WERI-Rb-1 (cell line): ENCODE measurements around the gene YAP1.
"Not testable (repeated sequence)": the region's sequence is repeated elsewhere in the genome, so short reads cannot be mapped to it uniquely, and the experiment has no call there.

ENCODE experiments used
- DNase-seq: peaks from one replicate; pipeline ENCODE4 v3.0.0-alpha.2; 2020
- H3K27ac ChIP-seq: fragments of 250-450 bp; sonication (Bioruptor Pico); 2 replicates; pipeline ENCODE4 v1.5.1; 2020; ENCODE audit warnings: mild to moderate bottlenecking, moderate library complexity
- H3K27me3 ChIP-seq: fragments of 250-450 bp; sonication (Bioruptor Pico); 2 replicates; pipeline ENCODE4 v1.5.1; 2021; ENCODE audit warnings: mild to moderate bottlenecking, low read depth, moderate library complexity; ENCODE audit not compliant: insufficient read depth, severe bottlenecking
- H3K36me3 ChIP-seq: fragments of 250-450 bp; sonication (Bioruptor Pico); 2 replicates; pipeline ENCODE4 v1.5.1; 2020; ENCODE audit warnings: mild to moderate bottlenecking, moderate library complexity
- H3K4me3 ChIP-seq: 2 replicates; pipeline ENCODE4 v1.5.1; 2011; ENCODE audit warnings: low read depth, mild to moderate bottlenecking, control low read depth, low read length
- H3K9me3 ChIP-seq: fragments of 250-450 bp; sonication (Bioruptor Pico); 2 replicates; pipeline ENCODE4 v1.5.1; 2021; ENCODE audit warnings: mild to moderate bottlenecking, moderate library complexity; ENCODE audit not compliant: severe bottlenecking
- CTCF ChIP-seq: IDR thresholded peaks from 2 replicates; pipeline ENCODE4 v1.5.1; 2011; ENCODE audit warnings: low read depth, mild to moderate bottlenecking, control low read depth, inconsistent platforms, low read length

YAP1 gene

GRCh38 chr11:102194990-102195389, 84.7 kb downstream of the YAP1 start:
- no peaks in the 10 kb centered on the region for H3K36me3 ChIP-seq
- H3K27me3 ChIP-seq: no peaks in the 10 kb centered on the region
- H3K9me3 ChIP-seq: no peaks in the 10 kb centered on the region
- no peak overlapping the region for H3K4me3 ChIP-seq
- no peak overlapping the region for H3K27ac ChIP-seq
- TF ChIP-seq CTCF: no peak
- no peak for DNase-seq

- no peak for TF ChIP-seq CTCF
- H3K9me3 ChIP-seq: no peaks in the 10 kb centered on the region
- no peak overlapping the region for H3K27ac ChIP-seq
- H3K4me3 ChIP-seq: no peak overlapping the region
- no peaks in the 10 kb centered on the region for H3K27me3 ChIP-seq
- no peak for DNase-seq
- H3K36me3 ChIP-seq: no peaks in the 10 kb centered on the region
Observed at GRCh38 chr11:102196351-102196750, 86.1 kb downstream of the YAP1 start.

GRCh38 chr11:102196816-102197215, 86.6 kb downstream of the YAP1 start:
- no peak for DNase-seq
- H3K9me3 ChIP-seq: no peaks in the 10 kb centered on the region
- no peaks in the 10 kb centered on the region for H3K36me3 ChIP-seq
- H3K27me3 ChIP-seq: no peaks in the 10 kb centered on the region
- H3K27ac ChIP-seq: no peak overlapping the region
- no peak overlapping the region for H3K4me3 ChIP-seq
- no peak for TF ChIP-seq CTCF

DNA sequence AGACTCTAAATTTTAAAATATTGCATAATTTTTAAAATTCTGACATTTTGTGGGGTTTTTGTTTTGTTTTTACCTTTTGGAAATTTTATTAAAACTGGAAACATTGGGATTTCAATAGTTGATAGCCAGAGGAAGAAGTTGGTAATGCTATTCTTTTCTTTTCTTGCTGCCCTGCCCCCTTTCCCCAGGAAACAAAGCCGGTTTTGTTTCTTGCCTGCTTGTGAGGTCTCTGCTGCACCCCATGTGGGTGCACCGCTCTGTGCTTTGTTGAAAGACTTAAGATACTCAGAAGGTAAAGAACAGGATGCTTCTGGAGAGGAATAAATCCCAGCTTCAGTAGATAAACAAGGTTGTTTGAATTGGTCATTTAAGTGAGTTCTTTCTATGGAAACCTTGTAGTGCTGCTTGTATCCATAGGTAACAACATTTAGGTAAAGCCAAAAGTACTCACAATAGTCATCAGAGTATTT, 87.5 kb downstream of the YAP1 start:
- DNase-seq: no peak
- H3K36me3 ChIP-seq: no peaks in the 10 kb centered on the region

DNA sequence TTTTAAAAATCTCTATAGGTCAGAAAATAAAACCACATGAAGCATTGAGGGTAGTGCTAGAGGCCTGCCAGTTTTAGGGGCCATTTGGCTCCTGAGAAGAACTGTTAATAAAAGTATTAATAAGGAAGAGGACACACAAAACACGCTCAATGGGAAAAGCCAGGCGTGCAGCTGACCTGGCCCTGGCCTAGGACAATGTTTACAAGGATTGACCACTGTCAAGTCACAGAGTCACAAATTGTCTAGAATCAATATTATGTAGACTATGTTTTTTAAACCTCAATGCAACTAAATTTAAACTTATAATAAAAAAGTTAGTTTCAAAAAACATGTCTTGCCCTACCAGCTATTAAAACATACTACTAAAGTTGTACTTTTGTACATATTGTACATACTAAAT, 89.4 kb downstream of the YAP1 start:
- no peak overlapping the region for H3K27ac ChIP-seq

More for the DNA sequence above, 87.5 kb downstream of the YAP1 start:
- no peak overlapping the region for H3K27ac ChIP-seq
- no peak for TF ChIP-seq CTCF
- H3K27me3 ChIP-seq: no peaks in the 10 kb centered on the region
- H3K4me3 ChIP-seq: no peak overlapping the region
- no peaks in the 10 kb centered on the region for H3K9me3 ChIP-seq

GRCh38 chr11:102200325-102200724, 90.1 kb downstream of the YAP1 start:
- not testable (repeated sequence) for H3K36me3 ChIP-seq, H3K4me3 ChIP-seq, H3K27ac ChIP-seq, H3K9me3 ChIP-seq, DNase-seq, H3K27me3 ChIP-seq

More for the DNA sequence above, 89.4 kb downstream of the YAP1 start:
- no peak for DNase-seq
- H3K36me3 ChIP-seq: no peaks in the 10 kb centered on the region
- H3K27me3 ChIP-seq: no peaks in the 10 kb centered on the region
- TF ChIP-seq CTCF: no peak
- H3K4me3 ChIP-seq: no peak overlapping the region
- no peaks in the 10 kb centered on the region for H3K9me3 ChIP-seq
